Chondrocyte (in vitro differentiated cells): Measurements from ENCODE around the gene FBLL1. TPM values are rescaled to one million over a fixed set of nuclear protein-coding genes. Genes with fewer than 3 reads are reported as not detected.
"Not testable (repeated sequence)": the region's sequence is repeated elsewhere in the genome, so short reads cannot be mapped to it uniquely, and the experiment has no call there.

Source experiments
- DNase-seq: peaks from one replicate; pipeline ENCODE4 v3.0.0; 2021; ENCODE audit warnings: mixed read lengths, low spot score
- H3K27ac Mint-ChIP-seq: one replicate; pipeline ENCODE4 v1.8.0; 2021; ENCODE audit warnings: mild to moderate bottlenecking, moderate library complexity, mixed read lengths; ENCODE audit not compliant: unreplicated experiment
- H3K27me3 Mint-ChIP-seq: 2 replicates; pipeline ENCODE4 v1.8.0; 2021; ENCODE audit warnings: low read depth, mixed read lengths
- H3K36me3 Mint-ChIP-seq: 2 replicates; pipeline ENCODE4 v1.8.0; 2021; ENCODE audit warnings: low read depth, mixed read lengths
- H3K4me1 Mint-ChIP-seq: 2 replicates; pipeline ENCODE4 v1.8.0; 2021; ENCODE audit warnings: low read depth, mild to moderate bottlenecking, mixed read lengths
- H3K4me3 Mint-ChIP-seq: one replicate; pipeline ENCODE4 v1.8.0; 2021; ENCODE audit warnings: mild to moderate bottlenecking, moderate library complexity, mixed read lengths; ENCODE audit not compliant: unreplicated experiment
- H3K9me3 Mint-ChIP-seq: 2 replicates; pipeline ENCODE4 v1.8.0; 2021; ENCODE audit warnings: low read depth, mixed read lengths
- total RNA-seq: library from RNA; stranded (reverse); gene quantifications from 3 replicates; pipeline ENCODE4 v1.2.1, GENCODE V29; 2021
- TF ChIP-seq, protein P1 (sequence below): fragments of 200-600 bp; sonication (generic); IDR thresholded peaks from 2 replicates; pipeline ENCODE4 v1.5.0; 2021; ENCODE audit warnings: antibody characterized with exemption, mild to moderate bottlenecking, moderate library complexity

Gene FBLL1
- total RNA-seq, 1 donor from 2014 or later = 7.9 TPM

DNA sequence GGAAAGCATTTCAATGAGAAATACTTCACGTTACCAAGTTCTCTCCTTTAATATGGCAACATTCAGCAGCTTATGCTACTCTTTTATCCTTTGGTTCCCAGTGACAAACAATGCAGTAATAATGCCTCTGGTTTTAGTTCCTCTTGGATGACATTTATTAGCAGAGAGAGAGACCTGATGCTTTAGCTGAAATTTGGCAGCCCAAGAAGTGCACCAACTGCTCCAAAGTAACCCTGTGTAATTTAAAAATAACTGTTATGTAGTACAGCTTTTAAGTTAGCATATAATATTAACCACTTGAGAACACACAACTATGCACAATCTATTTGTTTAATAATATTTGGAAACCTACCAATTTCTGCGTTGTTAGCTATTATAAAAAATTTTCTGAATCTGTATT lies 28.3 kb downstream of the FBLL1 start:
- TF ChIP-seq, protein P1, sequence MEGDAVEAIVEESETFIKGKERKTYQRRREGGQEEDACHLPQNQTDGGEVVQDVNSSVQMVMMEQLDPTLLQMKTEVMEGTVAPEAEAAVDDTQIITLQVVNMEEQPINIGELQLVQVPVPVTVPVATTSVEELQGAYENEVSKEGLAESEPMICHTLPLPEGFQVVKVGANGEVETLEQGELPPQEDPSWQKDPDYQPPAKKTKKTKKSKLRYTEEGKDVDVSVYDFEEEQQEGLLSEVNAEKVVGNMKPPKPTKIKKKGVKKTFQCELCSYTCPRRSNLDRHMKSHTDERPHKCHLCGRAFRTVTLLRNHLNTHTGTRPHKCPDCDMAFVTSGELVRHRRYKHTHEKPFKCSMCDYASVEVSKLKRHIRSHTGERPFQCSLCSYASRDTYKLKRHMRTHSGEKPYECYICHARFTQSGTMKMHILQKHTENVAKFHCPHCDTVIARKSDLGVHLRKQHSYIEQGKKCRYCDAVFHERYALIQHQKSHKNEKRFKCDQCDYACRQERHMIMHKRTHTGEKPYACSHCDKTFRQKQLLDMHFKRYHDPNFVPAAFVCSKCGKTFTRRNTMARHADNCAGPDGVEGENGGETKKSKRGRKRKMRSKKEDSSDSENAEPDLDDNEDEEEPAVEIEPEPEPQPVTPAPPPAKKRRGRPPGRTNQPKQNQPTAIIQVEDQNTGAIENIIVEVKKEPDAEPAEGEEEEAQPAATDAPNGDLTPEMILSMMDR = no peak
- Mint-ChIP-seq H3K27me3 (no peaks in the 10 kb centered on the region), H3K4me3 (no peak overlapping the region), H3K36me3 (peaks cover 26% of the 10 kb centered on the region), H3K4me1 (peaks cover 23% of the 10 kb centered on the region), H3K27ac (no peak overlapping the region), H3K9me3 (no peaks in the 10 kb centered on the region)
- DNase-seq = no peak

DNA sequence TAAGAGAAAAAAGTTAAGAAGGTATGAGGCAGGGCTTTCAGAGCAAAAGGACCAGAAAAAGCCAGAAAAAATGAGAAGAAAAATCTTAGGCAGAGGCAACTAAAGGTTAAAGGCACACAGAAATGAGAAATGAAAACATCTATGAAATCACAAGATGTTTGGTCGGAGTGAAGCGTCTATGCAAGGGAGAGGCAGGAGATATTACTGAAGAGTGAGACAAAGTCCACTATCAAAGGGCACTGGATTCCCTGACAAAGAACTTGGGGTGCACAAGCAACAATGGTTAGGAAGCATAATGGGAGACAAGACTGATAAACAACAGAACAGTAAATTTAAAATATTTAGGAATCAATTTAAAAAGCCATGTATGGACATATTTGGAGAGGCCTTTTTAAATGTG lies 33.2 kb downstream of the FBLL1 start:
- Mint-ChIP-seq H3K9me3 (no peaks in the 10 kb centered on the region), H3K27ac (peak overlapping the region; percentile 79), H3K4me3 (peak overlapping the region; percentile 5), H3K36me3 (peaks cover 15% of the 10 kb centered on the region), H3K27me3 (no peaks in the 10 kb centered on the region), H3K4me1 (peaks cover 33% of the 10 kb centered on the region)
- TF ChIP-seq, protein P1 = no peak
- DNase-seq = no peak

DNA sequence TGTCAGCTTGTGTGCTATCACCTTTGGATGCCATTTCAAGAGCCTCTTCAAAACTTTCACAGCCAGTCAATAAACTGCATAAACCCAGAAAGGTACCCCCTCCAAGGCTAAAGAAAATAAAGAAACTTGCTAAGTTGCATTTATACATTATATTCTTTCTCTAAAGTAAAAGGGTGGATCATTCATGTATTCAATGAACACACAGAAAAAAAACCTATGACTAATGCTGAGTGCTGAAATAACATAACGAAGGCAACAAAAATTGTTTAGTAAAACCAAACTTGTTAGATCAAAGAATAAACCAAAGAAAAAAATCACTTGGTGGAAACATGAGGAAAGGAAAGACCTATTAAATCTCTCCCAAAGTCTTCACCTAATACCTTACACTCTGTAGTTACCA lies 34.9 kb downstream of the FBLL1 start:
- Mint-ChIP-seq H3K9me3 (no peaks in the 10 kb centered on the region), H3K27me3 (no peaks in the 10 kb centered on the region), H3K27ac (no peak overlapping the region), H3K4me3 (no peak overlapping the region), H3K4me1 (peaks cover 34% of the 10 kb centered on the region), H3K36me3 (peaks cover 12% of the 10 kb centered on the region)
- TF ChIP-seq, protein P1 = no peak
- no peak for DNase-seq

DNA sequence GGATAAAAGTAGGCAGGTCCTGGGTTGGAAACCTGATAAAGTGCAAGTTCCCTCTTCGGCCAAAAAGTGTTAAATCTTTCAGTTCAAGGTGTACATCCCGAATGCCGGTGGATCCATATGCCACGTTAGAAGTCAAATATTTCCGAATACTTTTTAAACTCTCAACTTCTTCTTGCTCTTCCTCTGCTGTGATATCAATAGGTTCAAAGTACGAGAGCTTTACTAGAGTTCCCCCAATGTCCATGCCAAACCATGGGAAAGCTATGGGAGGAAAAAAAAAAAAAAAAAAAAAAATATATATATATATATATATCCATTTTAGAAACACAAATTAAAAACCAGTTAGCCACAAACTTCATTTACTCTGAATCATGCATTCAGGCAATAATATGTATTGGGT lies 39.6 kb downstream of the FBLL1 start:
- no peaks in the 10 kb centered on the region for H3K9me3 Mint-ChIP-seq
- peaks cover 26% of the 10 kb centered on the region for H3K4me1 Mint-ChIP-seq
- H3K27ac Mint-ChIP-seq = no peak overlapping the region
- H3K36me3 Mint-ChIP-seq = peaks cover 3% of the 10 kb centered on the region
- H3K27me3 Mint-ChIP-seq = no peaks in the 10 kb centered on the region
- TF ChIP-seq, protein P1 = no peak
- DNase-seq = no peak
- no peak overlapping the region for H3K4me3 Mint-ChIP-seq

DNA sequence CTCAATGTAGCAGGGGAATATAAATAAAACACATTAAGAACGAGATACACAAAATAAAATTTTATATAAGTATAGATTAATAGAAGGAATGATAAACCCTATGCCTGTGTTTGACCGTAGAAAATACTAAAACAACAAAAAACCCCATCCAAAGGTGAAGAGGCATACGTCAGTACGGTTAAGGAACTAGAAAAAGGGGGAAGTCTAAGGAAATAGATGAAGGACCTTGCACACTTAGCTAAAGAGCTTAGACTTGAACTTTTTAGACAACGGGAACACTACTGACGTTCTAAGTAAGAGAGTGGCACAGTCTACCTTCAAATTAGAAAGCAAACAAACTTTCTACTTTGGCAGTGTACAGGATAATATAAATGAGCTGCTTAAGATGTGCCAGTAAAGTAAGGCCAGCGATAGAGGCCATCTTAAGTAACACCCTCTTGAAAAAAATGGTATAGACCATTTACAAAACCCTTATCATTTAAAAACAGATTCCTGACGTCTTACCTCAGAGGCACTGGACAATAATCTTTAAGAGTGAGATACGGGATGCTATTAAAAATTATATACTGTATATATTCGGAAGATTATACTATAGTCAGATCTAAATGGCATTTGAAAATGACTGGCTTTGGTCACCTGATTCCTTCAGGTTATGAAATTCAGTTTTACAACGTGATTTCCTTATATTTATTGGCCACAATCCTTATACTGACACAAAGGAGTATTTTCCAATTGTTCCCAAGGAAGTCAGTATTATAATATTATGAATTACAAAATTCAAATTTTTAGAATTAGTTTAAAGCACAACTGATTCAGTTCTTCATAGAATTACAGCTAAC lies 41.6 kb downstream of the FBLL1 start:
- Mint-ChIP-seq H3K4me1 (peaks cover 27% of the 10 kb centered on the region), H3K36me3 (peaks cover 2% of the 10 kb centered on the region), H3K9me3 (no peaks in the 10 kb centered on the region), H3K27me3 (no peaks in the 10 kb centered on the region), H3K4me3 (no peak overlapping the region), H3K27ac (no peak overlapping the region)
- TF ChIP-seq, protein P1 = no peak
- no peak for DNase-seq

DNA sequence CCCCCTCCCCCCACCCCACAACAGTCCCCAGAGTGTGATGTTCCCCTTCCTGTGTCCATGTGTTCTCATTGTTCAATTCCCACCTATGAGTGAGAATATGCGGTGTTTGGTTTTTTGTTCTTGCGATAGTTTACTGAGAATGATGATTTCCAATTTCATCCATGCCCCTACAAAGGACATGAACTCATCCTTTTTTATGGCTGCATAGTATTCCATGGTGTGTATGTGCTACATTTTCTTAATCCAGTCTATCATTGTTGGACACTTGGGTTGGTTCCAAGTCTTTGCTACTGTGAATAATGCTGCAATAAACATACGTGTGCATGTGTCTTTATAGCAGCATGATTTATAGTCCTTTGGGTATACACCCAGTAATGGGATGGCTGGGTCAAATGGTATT lies 44.6 kb downstream of the FBLL1 start:
- not testable (repeated sequence) for H3K27ac Mint-ChIP-seq, H3K4me3 Mint-ChIP-seq, H3K9me3 Mint-ChIP-seq, H3K36me3 Mint-ChIP-seq, DNase-seq, H3K27me3 Mint-ChIP-seq
- peaks cover 49% of the 10 kb centered on the region for H3K4me1 Mint-ChIP-seq

DNA sequence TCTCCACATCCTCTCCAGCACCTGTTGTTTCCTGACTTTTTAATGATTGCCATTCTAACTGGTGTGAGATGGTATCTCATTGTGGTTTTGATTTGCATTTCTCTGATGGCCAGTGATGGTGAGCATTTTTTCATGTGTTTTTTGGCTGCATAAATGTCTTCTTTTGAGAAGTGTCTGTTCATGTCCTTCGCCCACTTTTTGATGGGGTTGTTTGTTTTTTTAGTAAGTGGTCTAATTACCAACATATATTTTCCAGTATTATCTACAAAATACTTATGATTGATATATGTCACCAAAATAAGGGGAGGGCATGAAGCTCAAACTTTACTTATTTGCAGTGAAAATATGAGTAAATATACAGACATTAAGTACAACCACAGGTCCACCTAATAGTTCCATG lies 45.1 kb downstream of the FBLL1 start:
- not testable (repeated sequence) for H3K4me3 Mint-ChIP-seq, H3K27ac Mint-ChIP-seq, DNase-seq, H3K9me3 Mint-ChIP-seq, H3K27me3 Mint-ChIP-seq, H3K36me3 Mint-ChIP-seq
- H3K4me1 Mint-ChIP-seq = peaks cover 49% of the 10 kb centered on the region
